ENCODE measurements around the gene FTSJ1. TPM values are rescaled to one million over a fixed set of nuclear protein-coding genes. Genes with fewer than 3 reads are reported as not detected.

The FTSJ1 gene
- total and polyA plus RNA-seq, 2 of the 8 experiments (the other 6 are each of a cell fraction or from before 2014, with no cell fraction given) = 62.4 to 80.4 TPM

- no peak overlapping the region for H2BK120ac ChIP-seq (replicated peaks; ENCODE audit: low read depth, low read length)
- no peak overlapping the region for H2BK5ac ChIP-seq (ENCODE audit: low read depth, low read length)
- H4K91ac ChIP-seq (replicated peaks; ENCODE audit: insufficient read length, low read length) = no peak overlapping the region
- no peak for FAIRE-seq
- ChIA-PET CTCF (ENCODE audit: partially characterized antibody) (interaction anchor here (0.7 kb wide), 1 partner anchor 11 kb away, joined by 3 read pairs; no protein-coding TSS in a partner anchor), POLR2A (ENCODE audit: partially characterized antibody) (interaction anchor here (0.6 kb wide), 1 partner anchor 351 kb away, joined by 3 read pairs; no protein-coding TSS in a partner anchor)
- no peak overlapping the region for H3K9ac ChIP-seq (replicated peaks in 1 of 4; ENCODE audit: extremely low read depth in 1 of 4, low read depth in 3 of 4, low read length in 3 of 4)
- no peak overlapping the region for H2BK15ac ChIP-seq (ENCODE audit: low read length)
- H3K56ac ChIP-seq (replicated peaks; ENCODE audit: insufficient read length, low read depth, low read length) = no peak overlapping the region
- H2AFZ ChIP-seq (ENCODE audit: low read length) = no peak overlapping the region
- WGBS, 2 experiments (ENCODE audit: extremely low coverage in 1 of 2, insufficient coverage in 1 of 2, insufficient read length in 1 of 2, insufficient replicate concordance in 2 of 2, low coverage in 1 of 2, low lambda C conversion rate in 2 of 2, missing lambda C conversion rate in 1 of 2) = 83% methylated on average over 2 of the region's 7 CpGs; no CpG with 5 or more reads in 1 of the 2 experiments
- no peak overlapping the region for H3K18ac ChIP-seq (ENCODE audit: extremely low read depth, low read length)
- no peaks in the 10 kb centered on the region for H3K79me1 ChIP-seq (ENCODE audit: low read depth, low read length)
- H2AK5ac ChIP-seq (ENCODE audit: low read depth, low read length) = no peak overlapping the region
- H3K23ac ChIP-seq (ENCODE audit: insufficient read length) = no peak overlapping the region
- H3K79me2 ChIP-seq (ENCODE audit: control insufficient read depth in 1 of 2, insufficient read depth in 2 of 2, low read length in 2 of 2) = peaks cover 0 to 3% of the 10 kb centered on the region in 2 experiments; a peak in 2 of 4 replicates
- H2BK12ac ChIP-seq (ENCODE audit: low read depth, low read length) = no peak overlapping the region
- H3K4me1 ChIP-seq (replicated peaks in 1 of 4; ENCODE audit: control insufficient read depth in 3 of 4, insufficient read depth in 4 of 4, low read length in 3 of 4) = no peaks in the 10 kb centered on the region
- H3K36me3 ChIP-seq (ENCODE audit: control insufficient read depth in 2 of 4, insufficient read depth in 4 of 4, low read length in 3 of 4) = peaks cover 0 to 21% (median 7%) of the 10 kb centered on the region in 4 experiments; a peak in 5 of 8 replicates
- H3K14ac ChIP-seq (ENCODE audit: insufficient read length) = no peak overlapping the region
- no peaks in the 10 kb centered on the region for H3K27me3 ChIP-seq (replicated peaks in 1 of 4; ENCODE audit: control insufficient read depth in 3 of 4, extremely low read depth in 1 of 4, insufficient read depth in 3 of 4, low read length in 3 of 4)
- H3K23me2 ChIP-seq (ENCODE audit: low read depth, low read length) = no peaks in the 10 kb centered on the region
- no peak overlapping the region for H2BK20ac ChIP-seq (ENCODE audit: low read length)
- H4K20me1 ChIP-seq (replicated peaks in 1 of 2; ENCODE audit: control insufficient read depth in 1 of 2, insufficient read depth in 2 of 2, low read length in 2 of 2) = peaks cover 0 to 4% of the 10 kb centered on the region in 2 experiments
- DNase-seq (ENCODE audit: low read depth in 1 of 2, low spot score in 2 of 2) = no peak
- H3K4me2 ChIP-seq (ENCODE audit: insufficient read depth in 1 of 2, low read depth in 2 of 2, low read length in 2 of 2) = no peak overlapping the region
- H3K4ac ChIP-seq (replicated peaks; ENCODE audit: insufficient read length, low read depth, low read length) = no peak overlapping the region
- H4K8ac ChIP-seq (ENCODE audit: extremely low read depth, insufficient read depth, low read length) = no peak overlapping the region
- no peak overlapping the region for H3K27ac ChIP-seq (ENCODE audit: low read depth, low read length)
- H3K9me3 ChIP-seq (ENCODE audit: insufficient read depth in 2 of 2, low read depth in 1 of 2, low read length in 1 of 2) = no peaks in the 10 kb centered on the region
- no peak overlapping the region for H3K4me3 ChIP-seq (ENCODE audit: extremely low read depth in 1 of 4, insufficient read depth in 2 of 4, low read depth in 3 of 4, low read length in 4 of 4)
- no peak overlapping the region for H4K5ac ChIP-seq (ENCODE audit: insufficient read length, low read depth, low read length)
- TF ChIP-seq CHD2 (IDR thresholded peaks at IDR 0.05; ENCODE audit: low read length) = no peak
Observed at GRCh38 chrX:48482526-48482925, 6.5 kb downstream of the FTSJ1 start.

All from H1 (cell line).